ENCODE data around the gene FAM120C.

Gene FAM120C

GRCh38 chrX:54172455-54172854 is 10.6 kb downstream of the FAM120C start:
- H2AFZ ChIP-seq (ENCODE audit: low read depth, low read length, severe bottlenecking): no peak overlapping the region

GRCh38 chrX:54171527-54172250 is 11.4 kb downstream of the FAM120C start:
- no peaks in the 10 kb centered on the region for H3F3A ChIP-seq (ENCODE audit: insufficient read depth)
- no peak overlapping the region for H3K27ac ChIP-seq (ENCODE audit: low read depth, low read length)
- H3K4me2 ChIP-seq (ENCODE audit: low read depth, low read length, poor library complexity, severe bottlenecking): no peak overlapping the region
- no peaks in the 10 kb centered on the region for H3K27me3 ChIP-seq (ENCODE audit: low read length)
- no peak overlapping the region for H3K4me3 ChIP-seq (ENCODE audit: insufficient read depth, low read length, poor library complexity, severe bottlenecking)
- TF ChIP-seq CTCF (IDR thresholded peaks at IDR 0.05; ENCODE audit: insufficient read depth, low read length, poor library complexity, severe bottlenecking) (no peak), EZH2phosphoT487 (conservative IDR thresholded peaks at IDR 0.05; ENCODE audit: low read length) (no peak)
- H3K36me3 ChIP-seq (ENCODE audit: low read length): no peaks in the 10 kb centered on the region
- peaks cover 22% of the 10 kb centered on the region for H3K79me2 ChIP-seq (ENCODE audit: insufficient read depth, low read length)
- H4K20me1 ChIP-seq (ENCODE audit: low read depth, low read length): no peaks in the 10 kb centered on the region
- no peak overlapping the region for H3K9ac ChIP-seq (ENCODE audit: low read length)
- H2AFZ ChIP-seq (ENCODE audit: low read depth, low read length, severe bottlenecking): no peak overlapping the region
- no peaks in the 10 kb centered on the region for H3K9me2 ChIP-seq (replicated peaks; ENCODE audit: insufficient read depth, low read length)
- no peaks in the 10 kb centered on the region for H3K9me3 ChIP-seq (ENCODE audit: insufficient read depth, low read length)

More at GRCh38 chrX:54172455-54172854, 10.6 kb downstream of the FAM120C start:
- Histone ChIP-seq H3K9ac (ENCODE audit: low read length) (no peak overlapping the region), H4K20me1 (ENCODE audit: low read depth, low read length) (no peaks in the 10 kb centered on the region), H3F3A (ENCODE audit: insufficient read depth) (no peaks in the 10 kb centered on the region), H3K27ac (ENCODE audit: low read depth, low read length) (no peak overlapping the region), H3K4me2 (ENCODE audit: low read depth, low read length, poor library complexity, severe bottlenecking) (no peak overlapping the region), H3K9me2 (replicated peaks; ENCODE audit: insufficient read depth, low read length) (no peaks in the 10 kb centered on the region), H3K79me2 (ENCODE audit: insufficient read depth, low read length) (peaks cover 30% of the 10 kb centered on the region), H3K27me3 (ENCODE audit: low read length) (no peaks in the 10 kb centered on the region), H3K4me3 (ENCODE audit: insufficient read depth, low read length, poor library complexity, severe bottlenecking) (no peak overlapping the region), H3K36me3 (ENCODE audit: low read length) (no peaks in the 10 kb centered on the region), H3K9me3 (ENCODE audit: insufficient read depth, low read length) (no peaks in the 10 kb centered on the region)
- no peak for TF ChIP-seq EZH2phosphoT487 (conservative IDR thresholded peaks at IDR 0.05; ENCODE audit: low read length)
- no peak for TF ChIP-seq CTCF (IDR thresholded peaks at IDR 0.05; ENCODE audit: insufficient read depth, low read length, poor library complexity, severe bottlenecking)

GRCh38 chrX:54171091-54171490 is 12.0 kb downstream of the FAM120C start:
- Histone ChIP-seq H3K4me3 (ENCODE audit: insufficient read depth, low read length, poor library complexity, severe bottlenecking) (no peak overlapping the region), H3F3A (ENCODE audit: insufficient read depth) (no peaks in the 10 kb centered on the region), H3K27me3 (ENCODE audit: low read length) (no peaks in the 10 kb centered on the region), H3K4me2 (ENCODE audit: low read depth, low read length, poor library complexity, severe bottlenecking) (no peak overlapping the region), H3K9ac (ENCODE audit: low read length) (no peak overlapping the region), H3K27ac (ENCODE audit: low read depth, low read length) (no peak overlapping the region), H3K36me3 (ENCODE audit: low read length) (no peaks in the 10 kb centered on the region), H3K79me2 (ENCODE audit: insufficient read depth, low read length) (peaks cover 16% of the 10 kb centered on the region; the same call in 1 of the 2 replicates), H2AFZ (ENCODE audit: low read depth, low read length, severe bottlenecking) (no peak overlapping the region), H3K9me2 (replicated peaks; ENCODE audit: insufficient read depth, low read length) (no peaks in the 10 kb centered on the region), H4K20me1 (ENCODE audit: low read depth, low read length) (no peaks in the 10 kb centered on the region), H3K9me3 (ENCODE audit: insufficient read depth, low read length) (no peaks in the 10 kb centered on the region)
- TF ChIP-seq EZH2phosphoT487 (conservative IDR thresholded peaks at IDR 0.05; ENCODE audit: low read length): no peak
- TF ChIP-seq CTCF (IDR thresholded peaks at IDR 0.05; ENCODE audit: insufficient read depth, low read length, poor library complexity, severe bottlenecking): no peak
